C4-2B (cell line): ENCODE measurements around the gene RHBG.

Experiments
- ZFX ChIP-seq: fragments of 450-650 bp; IDR thresholded peaks from 2 replicates; pipeline ENCODE4 v1.6.1; 2017
- TF ChIP-seq, protein P1 (sequence below): fragments of 450-650 bp; conservative IDR thresholded peaks from 2 replicates; pipeline ENCODE4 v1.5.1; 2017; ENCODE audit warnings: mild to moderate bottlenecking

DNA sequence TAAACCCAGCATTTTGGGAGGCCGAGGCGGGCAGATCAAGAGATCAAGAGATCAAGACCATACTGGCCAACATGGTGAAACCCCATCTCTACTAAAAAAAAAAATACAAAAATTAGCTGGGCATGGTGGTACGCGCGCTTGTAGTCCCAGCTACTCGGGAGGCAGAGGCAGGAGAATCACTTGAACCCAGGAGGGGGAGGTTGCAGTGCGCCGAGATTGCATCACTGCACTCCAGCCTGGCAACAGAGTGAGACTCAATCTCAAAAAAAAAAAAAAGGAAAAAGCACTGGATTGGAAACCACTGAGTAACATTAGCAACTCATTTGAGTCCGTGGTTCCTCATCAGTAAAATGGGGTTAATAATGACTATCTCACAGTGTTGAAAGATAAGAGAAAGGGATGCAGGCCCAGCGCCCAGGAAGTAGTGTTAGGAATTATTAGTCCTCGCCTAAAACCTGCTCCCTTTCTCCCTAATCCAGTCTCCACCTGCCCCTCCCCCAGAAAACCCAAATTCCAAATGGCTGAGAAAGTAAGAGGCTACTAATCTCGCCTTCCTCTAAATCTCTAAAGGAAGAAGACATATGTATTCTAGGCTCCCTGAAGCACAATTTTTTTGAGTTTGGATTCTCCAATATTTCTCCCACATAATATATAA lies 49.5 kb downstream of the RHBG start:
- TF ChIP-seq, protein P1, sequence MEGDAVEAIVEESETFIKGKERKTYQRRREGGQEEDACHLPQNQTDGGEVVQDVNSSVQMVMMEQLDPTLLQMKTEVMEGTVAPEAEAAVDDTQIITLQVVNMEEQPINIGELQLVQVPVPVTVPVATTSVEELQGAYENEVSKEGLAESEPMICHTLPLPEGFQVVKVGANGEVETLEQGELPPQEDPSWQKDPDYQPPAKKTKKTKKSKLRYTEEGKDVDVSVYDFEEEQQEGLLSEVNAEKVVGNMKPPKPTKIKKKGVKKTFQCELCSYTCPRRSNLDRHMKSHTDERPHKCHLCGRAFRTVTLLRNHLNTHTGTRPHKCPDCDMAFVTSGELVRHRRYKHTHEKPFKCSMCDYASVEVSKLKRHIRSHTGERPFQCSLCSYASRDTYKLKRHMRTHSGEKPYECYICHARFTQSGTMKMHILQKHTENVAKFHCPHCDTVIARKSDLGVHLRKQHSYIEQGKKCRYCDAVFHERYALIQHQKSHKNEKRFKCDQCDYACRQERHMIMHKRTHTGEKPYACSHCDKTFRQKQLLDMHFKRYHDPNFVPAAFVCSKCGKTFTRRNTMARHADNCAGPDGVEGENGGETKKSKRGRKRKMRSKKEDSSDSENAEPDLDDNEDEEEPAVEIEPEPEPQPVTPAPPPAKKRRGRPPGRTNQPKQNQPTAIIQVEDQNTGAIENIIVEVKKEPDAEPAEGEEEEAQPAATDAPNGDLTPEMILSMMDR, result no peak
- TF ChIP-seq ZFX, result no peak
